Stimulated activated effector memory CD8-positive, alpha-beta T cell treated with anti-CD3 and anti-CD28 coated beads, Interleukin-12 subunit alpha, Interleukin-12 subunit beta, amount 100 ng/mL, for 72 hours (primary cell): ENCODE measurements around the gene GRID1.

Source experiments
- ATAC-seq: fragments of 150-1000 bp; cut with Tn5 transposase; 2 replicates; pipeline ENCODE4 v1.10.0; 2021
- DNase-seq, 2 donors: peaks; one replicate each; pipeline ENCODE4 v3.0.0; 2021 to 2022; ENCODE audit warnings: low spot score in 2 of 2
- H3K27ac Mint-ChIP-seq: one replicate; pipeline ENCODE4 v1.8.0; 2022; ENCODE audit warnings: mild to moderate bottlenecking, mixed read lengths
- H3K36me3 Mint-ChIP-seq: one replicate; pipeline ENCODE4 v1.8.0; 2022; ENCODE audit warnings: mild to moderate bottlenecking, mixed read lengths
- H3K4me1 Mint-ChIP-seq: one replicate; pipeline ENCODE4 v1.8.0; 2022; ENCODE audit warnings: mixed read lengths
- H3K4me3 Mint-ChIP-seq: one replicate; pipeline ENCODE4 v1.8.0; 2022; ENCODE audit warnings: mild to moderate bottlenecking, mixed read lengths
- H3K9me3 Mint-ChIP-seq: one replicate; pipeline ENCODE4 v1.8.0; 2022; ENCODE audit warnings: mixed read lengths

The GRID1 gene

DNA sequence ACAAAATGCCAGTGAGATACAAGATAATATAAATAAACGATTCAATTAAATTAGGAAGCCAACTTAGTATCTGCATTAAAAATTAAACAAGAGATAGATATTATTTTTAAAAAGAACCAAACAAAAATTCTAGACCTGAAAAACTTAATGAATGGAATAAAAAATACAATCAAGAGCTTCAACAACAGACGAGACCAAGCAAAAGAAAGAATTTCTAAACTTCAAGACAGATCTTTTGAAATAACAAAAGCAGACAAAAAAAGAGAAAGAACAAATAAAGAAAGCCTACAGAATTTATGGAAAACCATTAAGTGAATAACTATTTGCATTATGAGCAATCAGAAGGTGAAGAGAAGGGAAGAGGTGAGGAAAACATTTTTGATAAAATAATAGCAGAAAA lies 555.2 kb downstream of the GRID1 start:
- DNase-seq (no peak), ATAC-seq (no peak)
- Mint-ChIP-seq H3K4me3 (no peak overlapping the region), H3K4me1 (no peaks in the 10 kb centered on the region), H3K9me3 (peaks cover 18% of the 10 kb centered on the region), H3K36me3 (no peaks in the 10 kb centered on the region), H3K27ac (no peak overlapping the region)

DNA sequence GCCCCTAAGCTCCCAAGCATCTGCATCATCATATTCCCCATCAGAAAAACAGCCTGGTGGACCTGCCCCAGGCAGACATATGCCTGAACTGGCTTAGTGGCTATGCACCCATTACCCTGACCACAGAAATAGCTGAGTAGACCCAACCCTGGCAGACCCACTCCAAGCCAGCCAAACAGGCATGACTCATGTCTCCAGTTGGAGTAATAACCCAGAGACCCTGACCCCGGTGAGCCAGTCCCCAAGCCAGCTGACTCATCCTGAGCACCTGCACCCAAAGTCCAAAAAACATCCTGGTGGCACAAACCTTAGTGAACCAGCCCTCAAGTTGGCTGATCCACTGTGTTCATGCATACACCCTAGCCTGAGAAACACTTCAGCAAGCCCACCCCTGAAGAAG lies 555.9 kb downstream of the GRID1 start:
- Mint-ChIP-seq H3K36me3 (no peaks in the 10 kb centered on the region), H3K9me3 (peaks cover 18% of the 10 kb centered on the region), H3K4me3 (no peak overlapping the region), H3K4me1 (no peaks in the 10 kb centered on the region), H3K27ac (no peak overlapping the region)
- no peak for ATAC-seq
- DNase-seq: no peak

DNA sequence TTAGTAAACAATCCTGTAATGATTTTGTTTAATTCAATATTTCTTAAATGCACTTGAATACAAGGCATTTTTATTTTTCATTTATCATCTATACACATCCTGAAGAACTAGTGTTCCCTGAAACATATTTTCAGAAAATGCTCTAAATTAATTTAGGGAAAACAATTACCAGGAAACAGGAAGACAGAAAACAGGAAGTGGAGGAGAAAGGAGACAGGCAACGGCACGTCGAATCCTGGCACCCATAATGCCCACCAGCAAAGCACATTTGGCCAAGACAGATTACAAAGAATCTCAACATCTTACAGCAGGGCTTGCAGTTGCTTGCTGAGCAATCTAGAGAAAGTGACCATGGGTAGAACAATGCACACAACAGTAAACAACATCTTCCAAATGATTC lies 571.1 kb downstream of the GRID1 start:
- ATAC-seq: no peak

DNA sequence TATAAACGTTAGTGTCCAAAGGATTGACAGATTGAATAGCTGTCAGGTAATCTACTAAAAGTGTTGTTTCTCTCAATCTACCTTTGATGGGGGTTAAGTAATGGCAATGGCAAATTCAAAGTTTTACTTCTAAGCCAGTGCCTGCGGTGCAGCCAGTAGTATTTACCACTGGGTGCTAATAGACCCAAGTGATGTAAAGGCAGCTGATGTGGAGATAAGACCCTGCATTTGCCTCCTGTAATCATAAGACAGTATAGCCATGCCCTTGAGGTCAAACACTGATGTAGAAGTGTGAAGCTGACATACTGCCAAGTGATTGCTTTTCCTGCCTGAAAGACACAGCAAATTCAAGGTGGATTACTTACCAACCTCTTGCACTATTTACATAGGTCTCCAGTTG lies 572.0 kb downstream of the GRID1 start:
- no peaks in the 10 kb centered on the region for H3K9me3 Mint-ChIP-seq
- peaks cover 6% of the 10 kb centered on the region for H3K4me1 Mint-ChIP-seq
- H3K36me3 Mint-ChIP-seq: no peaks in the 10 kb centered on the region
- ATAC-seq (no peak), DNase-seq (no peak)
- H3K27ac Mint-ChIP-seq: no peak overlapping the region
- no peak overlapping the region for H3K4me3 Mint-ChIP-seq

More for the DNA sequence above, 571.1 kb downstream of the GRID1 start:
- Mint-ChIP-seq H3K4me3 (no peak overlapping the region), H3K9me3 (no peaks in the 10 kb centered on the region), H3K4me1 (peaks cover 6% of the 10 kb centered on the region), H3K36me3 (no peaks in the 10 kb centered on the region), H3K27ac (no peak overlapping the region)
- DNase-seq: no peak

- Mint-ChIP-seq H3K4me1 (peaks cover 6% of the 10 kb centered on the region), H3K4me3 (no peak overlapping the region), H3K27ac (no peak overlapping the region), H3K36me3 (no peaks in the 10 kb centered on the region), H3K9me3 (no peaks in the 10 kb centered on the region)
- ATAC-seq (no peak), DNase-seq (no peak)
Observed at GRCh38 chr10:85792533-85792858, 574.1 kb downstream of the GRID1 start.

- H3K4me1 Mint-ChIP-seq: peaks cover 6% of the 10 kb centered on the region
- ATAC-seq: no peak
- no peaks in the 10 kb centered on the region for H3K36me3 Mint-ChIP-seq
- no peak overlapping the region for H3K4me3 Mint-ChIP-seq
- DNase-seq: no peak
- no peak overlapping the region for H3K27ac Mint-ChIP-seq
- H3K9me3 Mint-ChIP-seq: no peaks in the 10 kb centered on the region
Observed at GRCh38 chr10:85791818-85792532, 574.6 kb downstream of the GRID1 start.

DNA sequence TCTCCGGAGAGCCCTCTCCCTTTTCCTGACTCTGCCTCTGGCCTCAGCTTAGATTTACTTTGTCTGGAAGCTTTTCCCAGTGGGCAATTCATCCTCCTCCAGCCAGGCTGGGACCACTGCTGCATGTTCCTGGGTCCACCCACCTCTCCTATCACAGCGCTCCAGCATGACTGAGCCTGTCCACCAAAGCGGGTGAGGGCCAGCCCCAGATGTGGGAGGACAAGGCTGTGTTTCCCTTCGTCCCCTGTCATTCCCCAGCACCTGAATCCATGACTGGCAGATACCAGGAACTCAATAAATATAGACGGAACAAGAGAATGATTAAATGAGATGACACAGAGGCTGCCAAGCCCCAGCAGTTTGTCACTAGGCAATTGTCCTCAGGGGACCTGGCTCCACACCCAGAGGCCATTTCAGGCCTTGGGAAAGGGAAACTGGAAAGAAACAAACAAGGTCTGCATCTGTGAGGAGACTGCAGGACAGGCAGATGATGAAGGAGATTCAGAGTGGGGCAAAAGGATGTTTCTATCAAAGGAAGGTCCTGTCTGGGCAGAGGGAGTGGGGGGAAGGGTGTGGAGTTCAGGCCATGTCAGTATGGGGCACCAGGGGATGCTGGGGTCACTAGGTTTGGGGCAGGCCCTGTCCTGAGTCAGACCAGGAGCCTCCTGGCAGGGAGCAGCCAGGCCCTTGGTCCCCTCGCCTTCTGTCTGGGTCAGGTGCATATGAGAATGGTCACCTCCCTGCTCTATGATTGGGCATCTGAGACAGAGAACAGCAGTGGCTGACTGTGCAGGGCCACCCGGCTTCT lies 576.4 kb downstream of the GRID1 start:
- ATAC-seq: no peak
- DNase-seq: no peak
- Mint-ChIP-seq H3K27ac (no peak overlapping the region), H3K9me3 (no peaks in the 10 kb centered on the region), H3K36me3 (no peaks in the 10 kb centered on the region), H3K4me1 (no peaks in the 10 kb centered on the region), H3K4me3 (no peak overlapping the region)

DNA sequence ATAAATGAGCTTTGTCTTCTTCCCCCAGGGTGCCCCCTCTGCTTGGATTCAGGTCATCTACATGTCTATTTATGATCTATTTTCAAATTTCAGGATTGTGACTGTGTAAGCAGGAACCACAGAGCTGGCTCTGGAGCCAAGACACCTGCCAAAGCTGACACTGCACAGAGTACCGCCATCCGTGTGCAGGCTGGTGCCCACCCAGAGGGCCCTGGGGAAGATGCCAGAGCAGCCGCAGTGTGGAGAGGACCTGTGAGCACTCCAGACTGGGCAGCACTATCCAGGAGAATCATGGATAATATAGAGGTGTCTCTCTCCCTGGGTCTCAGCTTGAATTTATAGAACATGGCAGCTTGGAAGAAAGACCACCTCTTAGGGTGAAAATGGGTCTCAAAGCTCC lies 577.5 kb downstream of the GRID1 start:
- Mint-ChIP-seq H3K9me3 (no peaks in the 10 kb centered on the region), H3K27ac (no peak overlapping the region), H3K4me1 (no peaks in the 10 kb centered on the region), H3K36me3 (no peaks in the 10 kb centered on the region), H3K4me3 (no peak overlapping the region)
- no peak for DNase-seq
- ATAC-seq: no peak

GRCh38 chr10:85788570-85788969 lies 578.0 kb downstream of the GRID1 start:
- H3K27ac Mint-ChIP-seq: no peak overlapping the region
- no peaks in the 10 kb centered on the region for H3K4me1 Mint-ChIP-seq
- ATAC-seq (no peak), DNase-seq (no peak)
- H3K36me3 Mint-ChIP-seq: no peaks in the 10 kb centered on the region
- H3K9me3 Mint-ChIP-seq: no peaks in the 10 kb centered on the region
- H3K4me3 Mint-ChIP-seq: no peak overlapping the region

DNA sequence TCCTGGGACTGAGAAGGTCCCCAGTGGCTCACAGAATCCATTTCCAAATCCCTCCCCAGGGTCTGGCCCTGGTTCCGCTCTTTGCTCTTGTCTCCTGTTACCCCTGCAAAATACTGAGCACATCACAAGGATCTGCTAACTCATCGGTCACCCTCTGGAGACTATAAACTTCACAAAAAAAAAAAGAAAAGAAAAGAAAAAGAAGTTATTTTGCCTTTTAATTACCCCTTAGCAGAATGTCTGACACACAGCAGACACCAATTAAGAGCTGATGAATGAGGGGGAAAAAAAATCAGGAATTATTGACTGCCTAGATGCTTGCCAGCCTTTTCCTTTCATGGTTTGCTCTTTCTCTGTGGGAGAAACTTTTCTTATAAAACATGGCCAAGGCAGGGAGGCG lies 578.7 kb downstream of the GRID1 start:
- DNase-seq: no peak
- Mint-ChIP-seq H3K4me1 (no peaks in the 10 kb centered on the region), H3K36me3 (no peaks in the 10 kb centered on the region), H3K4me3 (no peak overlapping the region), H3K9me3 (no peaks in the 10 kb centered on the region), H3K27ac (no peak overlapping the region)
- no peak for ATAC-seq

GRCh38 chr10:85787393-85787792 lies 579.2 kb downstream of the GRID1 start:
- Mint-ChIP-seq H3K36me3 (no peaks in the 10 kb centered on the region), H3K4me1 (no peaks in the 10 kb centered on the region), H3K9me3 (no peaks in the 10 kb centered on the region), H3K27ac (no peak overlapping the region), H3K4me3 (no peak overlapping the region)
- DNase-seq (no peak), ATAC-seq (no peak)

DNA sequence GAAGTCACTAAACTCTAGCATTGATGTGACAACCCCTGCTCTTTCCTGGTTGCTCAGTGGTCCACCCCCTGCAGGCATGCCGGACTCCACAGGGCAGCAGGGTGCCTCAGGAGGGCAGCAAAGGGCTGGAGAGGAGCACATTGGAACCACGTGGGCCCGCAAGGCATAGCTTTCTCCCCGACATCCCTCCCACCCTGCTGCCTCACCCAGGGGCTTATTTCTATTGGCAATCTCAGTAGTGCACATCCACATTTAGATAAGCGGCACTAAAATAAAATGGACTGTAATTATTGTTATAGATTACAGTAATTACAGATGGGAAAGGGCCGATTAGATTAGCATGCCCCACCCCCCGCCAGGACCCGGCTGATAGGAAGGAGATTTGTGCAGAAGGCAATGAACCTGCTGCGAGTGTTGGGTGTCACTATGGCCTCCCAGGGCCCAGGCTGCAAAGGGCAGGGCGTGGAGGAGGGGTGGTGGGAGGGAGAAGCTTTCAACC lies 580.1 kb downstream of the GRID1 start:
- Mint-ChIP-seq H3K9me3 (no peaks in the 10 kb centered on the region), H3K4me3 (no peak overlapping the region), H3K36me3 (no peaks in the 10 kb centered on the region), H3K4me1 (no peaks in the 10 kb centered on the region), H3K27ac (no peak overlapping the region)
- no peak for DNase-seq
- ATAC-seq: no peak

DNA sequence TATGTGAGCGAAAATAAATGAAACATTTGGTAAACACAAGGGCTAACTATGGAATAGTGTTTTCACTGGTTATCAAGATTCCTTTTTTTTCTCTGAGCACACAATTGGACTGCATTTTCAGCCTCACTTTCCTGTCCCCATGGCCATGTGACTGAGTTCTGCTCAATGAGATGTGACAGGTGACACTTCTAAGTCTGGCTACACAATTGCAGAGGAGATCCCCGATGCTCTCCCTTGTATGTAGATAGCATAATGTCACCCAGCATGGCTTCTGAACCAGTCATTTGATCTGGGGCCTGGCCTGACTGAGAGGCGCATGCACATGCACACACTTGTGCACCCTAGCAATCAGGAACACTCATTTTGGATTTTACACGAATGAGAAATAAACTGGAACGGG lies 581.8 kb downstream of the GRID1 start:
- no peak overlapping the region for H3K27ac Mint-ChIP-seq
- H3K4me1 Mint-ChIP-seq: no peaks in the 10 kb centered on the region
- no peak overlapping the region for H3K4me3 Mint-ChIP-seq

DNA sequence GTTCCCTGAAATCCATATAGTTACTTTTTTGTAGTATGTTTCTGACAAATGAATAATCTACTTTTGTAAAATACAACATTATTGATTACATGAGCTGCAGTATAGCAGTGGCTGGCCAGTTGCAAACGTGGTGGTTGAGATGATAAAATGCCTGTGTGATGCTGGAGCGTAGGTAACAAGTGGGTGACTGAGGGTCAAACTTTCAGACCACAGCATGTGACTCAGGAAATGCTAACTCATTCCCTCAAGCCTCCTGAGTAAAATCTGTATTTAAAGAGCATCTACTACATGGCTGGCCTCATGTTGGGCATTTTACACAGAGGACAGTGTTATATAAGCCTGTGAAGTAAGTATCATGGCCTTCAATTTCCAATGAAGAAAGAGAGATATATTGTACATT lies 585.2 kb downstream of the GRID1 start:
- H3K27ac Mint-ChIP-seq: no peak overlapping the region
- no peaks in the 10 kb centered on the region for H3K4me1 Mint-ChIP-seq
- no peak overlapping the region for H3K4me3 Mint-ChIP-seq
- no peaks in the 10 kb centered on the region for H3K9me3 Mint-ChIP-seq
- DNase-seq (no peak), ATAC-seq (no peak)
- no peaks in the 10 kb centered on the region for H3K36me3 Mint-ChIP-seq

More for the DNA sequence above, 581.8 kb downstream of the GRID1 start:
- ATAC-seq (no peak), DNase-seq (no peak)
- Mint-ChIP-seq H3K36me3 (no peaks in the 10 kb centered on the region), H3K9me3 (no peaks in the 10 kb centered on the region)

DNA sequence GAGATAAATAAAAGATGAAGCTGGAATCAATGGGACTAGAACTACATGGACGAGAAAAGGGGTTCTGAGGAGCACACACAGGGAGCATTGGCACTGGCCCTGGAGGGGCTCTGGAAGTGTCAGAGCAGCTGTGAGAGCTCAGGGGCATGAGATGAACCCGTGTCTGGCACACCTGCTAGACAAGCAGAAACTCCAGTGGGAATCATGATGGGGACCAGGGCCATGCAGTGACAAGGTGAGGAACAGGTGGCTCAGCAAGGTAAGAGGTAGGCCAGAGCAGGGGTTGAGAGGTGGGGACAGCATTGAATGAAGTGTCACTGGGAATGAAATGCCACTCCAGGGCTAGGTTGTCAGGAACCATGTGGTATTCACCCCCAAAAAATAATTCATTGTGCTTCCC lies 588.5 kb downstream of the GRID1 start:
- Mint-ChIP-seq H3K9me3 (no peaks in the 10 kb centered on the region), H3K4me3 (no peak overlapping the region), H3K4me1 (no peaks in the 10 kb centered on the region), H3K27ac (no peak overlapping the region), H3K36me3 (no peaks in the 10 kb centered on the region)
- ATAC-seq: peak; percentile 8
- no peak for DNase-seq

GRCh38 chr10:85767891-85768290 lies 598.7 kb downstream of the GRID1 start:
- ATAC-seq (no peak), DNase-seq (no peak)
- Mint-ChIP-seq H3K27ac (no peak overlapping the region), H3K4me1 (no peaks in the 10 kb centered on the region), H3K9me3 (peaks cover 6% of the 10 kb centered on the region), H3K36me3 (no peaks in the 10 kb centered on the region), H3K4me3 (no peak overlapping the region)
